ENCODE data around the gene NCAPD3. TPM values are rescaled to one million over a fixed set of nuclear protein-coding genes. Genes with fewer than 3 reads are reported as not detected.
"Not testable (repeated sequence)": the region's sequence is repeated elsewhere in the genome, so short reads cannot be mapped to it uniquely, and the experiment has no call there.

The NCAPD3 gene
- total RNA-seq, 3 donors from 2014 or later (not counting 1 experiment from before 2014, with no cell fraction given) = 27.6 to 33.6 (median 31.2) TPM

DNA sequence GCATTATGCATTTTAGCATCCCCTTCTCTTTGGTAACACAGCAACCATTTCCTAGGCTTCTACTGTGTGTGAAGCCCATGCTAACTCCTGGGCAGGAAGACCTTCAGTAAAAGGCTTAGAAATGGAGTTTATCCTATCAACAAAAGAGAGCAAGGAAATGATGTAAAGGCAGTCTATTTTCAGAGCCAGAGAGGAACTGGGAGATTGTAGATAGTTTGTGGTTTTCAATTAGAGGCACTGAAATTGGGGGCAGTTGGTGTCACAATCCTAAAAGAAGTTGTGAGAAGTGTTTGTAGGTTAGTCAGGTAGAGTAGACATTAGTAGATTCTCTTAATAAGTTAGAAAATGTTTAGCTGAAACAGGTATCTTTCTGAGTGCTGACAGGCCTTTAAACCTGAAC, 36.7 kb upstream of the NCAPD3 start:
- Mint-ChIP-seq H3K4me3 (no peak overlapping the region), H3K9me3 (no peaks in the 10 kb centered on the region), H3K27ac (no peak overlapping the region), H3K36me3 (peaks cover 7% of the 10 kb centered on the region), H3K4me1 (peaks cover 0 to 13% of the 10 kb centered on the region in 2 donors), H3K27me3 (ENCODE audit: low read depth in 2 of 2) (no peaks in the 10 kb centered on the region)
- no peaks in the 10 kb centered on the region for H3K9me3 ChIP-seq (ENCODE audit: control insufficient read depth, insufficient read depth, low read length)
- no peaks in the 10 kb centered on the region for H3K27me3 ChIP-seq (ENCODE audit: control insufficient read depth, insufficient read depth, low read length)
- peaks cover 48% of the 10 kb centered on the region for H3K36me3 ChIP-seq (ENCODE audit: control insufficient read depth, insufficient read depth, low read length)
- DNase-seq (no peak), ATAC-seq (no peak)
- H3K4me1 ChIP-seq (ENCODE audit: control insufficient read depth, insufficient read depth, low read length) = peaks cover 7% of the 10 kb centered on the region
- intact Hi-C loops (cut with micrococcal nuclease) = no loop called here
- no peak overlapping the region for H3K27ac ChIP-seq (ENCODE audit: low read length)
- TF ChIP-seq, protein P1, sequence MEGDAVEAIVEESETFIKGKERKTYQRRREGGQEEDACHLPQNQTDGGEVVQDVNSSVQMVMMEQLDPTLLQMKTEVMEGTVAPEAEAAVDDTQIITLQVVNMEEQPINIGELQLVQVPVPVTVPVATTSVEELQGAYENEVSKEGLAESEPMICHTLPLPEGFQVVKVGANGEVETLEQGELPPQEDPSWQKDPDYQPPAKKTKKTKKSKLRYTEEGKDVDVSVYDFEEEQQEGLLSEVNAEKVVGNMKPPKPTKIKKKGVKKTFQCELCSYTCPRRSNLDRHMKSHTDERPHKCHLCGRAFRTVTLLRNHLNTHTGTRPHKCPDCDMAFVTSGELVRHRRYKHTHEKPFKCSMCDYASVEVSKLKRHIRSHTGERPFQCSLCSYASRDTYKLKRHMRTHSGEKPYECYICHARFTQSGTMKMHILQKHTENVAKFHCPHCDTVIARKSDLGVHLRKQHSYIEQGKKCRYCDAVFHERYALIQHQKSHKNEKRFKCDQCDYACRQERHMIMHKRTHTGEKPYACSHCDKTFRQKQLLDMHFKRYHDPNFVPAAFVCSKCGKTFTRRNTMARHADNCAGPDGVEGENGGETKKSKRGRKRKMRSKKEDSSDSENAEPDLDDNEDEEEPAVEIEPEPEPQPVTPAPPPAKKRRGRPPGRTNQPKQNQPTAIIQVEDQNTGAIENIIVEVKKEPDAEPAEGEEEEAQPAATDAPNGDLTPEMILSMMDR (IDR thresholded peaks at IDR 0.05) = no peak
- H3K4me3 ChIP-seq (ENCODE audit: low read length) = no peak overlapping the region

DNA sequence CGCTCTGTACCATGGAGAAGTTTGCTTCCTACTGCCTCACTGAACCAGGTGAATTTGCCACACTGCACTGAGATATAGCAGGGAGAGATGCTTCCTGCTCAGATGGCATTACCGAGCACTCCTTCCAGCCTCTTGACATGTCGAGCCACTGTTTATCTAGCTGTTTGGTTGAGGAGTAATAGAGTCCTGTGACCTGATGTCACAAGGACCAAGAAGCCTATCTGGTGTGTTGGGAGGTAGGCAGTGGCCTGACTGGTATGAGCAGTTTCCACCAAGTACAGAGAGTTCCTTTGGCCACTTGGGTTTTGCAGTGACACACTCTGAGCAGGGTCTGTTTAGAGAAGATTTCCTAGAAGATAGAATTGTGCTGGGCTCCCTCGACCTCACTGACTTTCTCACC, 34.8 kb upstream of the NCAPD3 start:
- H3K27me3 ChIP-seq (ENCODE audit: control insufficient read depth, insufficient read depth, low read length) = no peaks in the 10 kb centered on the region
- H3K4me1 ChIP-seq (ENCODE audit: control insufficient read depth, insufficient read depth, low read length) = peaks cover 14% of the 10 kb centered on the region
- Mint-ChIP-seq H3K4me3 (no peak overlapping the region), H3K4me1 (peaks cover 6 to 28% of the 10 kb centered on the region in 2 donors), H3K36me3 (peaks cover 7% of the 10 kb centered on the region), H3K9me3 (no peaks in the 10 kb centered on the region), H3K27me3 (ENCODE audit: low read depth in 2 of 2) (no peaks in the 10 kb centered on the region), H3K27ac (no peak overlapping the region)
- DNase-seq (no peak), ATAC-seq (no peak)
- no peak overlapping the region for H3K4me3 ChIP-seq (ENCODE audit: low read length)
- TF ChIP-seq, protein P1 (IDR thresholded peaks at IDR 0.05) = no peak
- peaks cover 45% of the 10 kb centered on the region for H3K36me3 ChIP-seq (ENCODE audit: control insufficient read depth, insufficient read depth, low read length)
- WGBS (ENCODE audit: insufficient coverage) = 95% methylated on average over 4 of the region's 4 CpGs
- intact Hi-C loops (cut with micrococcal nuclease) = no loop called here
- no peaks in the 10 kb centered on the region for H3K9me3 ChIP-seq (ENCODE audit: control insufficient read depth, insufficient read depth, low read length)
- H3K27ac ChIP-seq (ENCODE audit: low read length) = no peak overlapping the region

DNA sequence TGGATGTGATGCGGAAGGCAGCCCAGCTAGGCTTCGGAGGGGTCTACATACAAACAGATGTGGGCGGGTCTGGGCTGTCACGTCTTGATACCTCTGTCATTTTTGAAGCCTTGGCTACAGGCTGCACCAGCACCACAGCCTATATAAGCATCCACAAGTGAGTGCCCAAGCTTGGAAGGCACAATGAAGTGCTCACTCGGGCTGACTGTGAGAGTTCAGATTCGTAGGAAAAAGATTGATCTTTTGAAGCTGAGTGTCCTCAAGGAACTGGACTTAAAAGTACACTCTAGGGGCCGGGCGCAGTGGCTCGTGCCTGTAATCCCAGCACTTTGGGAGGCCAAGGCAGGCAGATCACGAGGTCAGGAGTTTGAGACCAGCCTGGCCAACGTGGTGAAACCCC, 33.3 kb upstream of the NCAPD3 start:
- TF ChIP-seq, protein P1 (IDR thresholded peaks at IDR 0.05) = no peak
- Mint-ChIP-seq H3K4me3 (no peak overlapping the region), H3K27ac (no peak overlapping the region), H3K36me3 (peaks cover 7% of the 10 kb centered on the region), H3K9me3 (no peaks in the 10 kb centered on the region), H3K27me3 (ENCODE audit: low read depth in 2 of 2) (no peaks in the 10 kb centered on the region), H3K4me1 (peaks cover 18 to 41% of the 10 kb centered on the region in 2 donors)
- intact Hi-C loops (cut with micrococcal nuclease) = no loop called here
- no peak overlapping the region for H3K4me3 ChIP-seq (ENCODE audit: low read length)
- H3K4me1 ChIP-seq (ENCODE audit: control insufficient read depth, insufficient read depth, low read length) = peaks cover 20% of the 10 kb centered on the region
- WGBS (ENCODE audit: insufficient coverage) = 94% methylated on average over 11 of the region's 11 CpGs
- H3K27me3 ChIP-seq (ENCODE audit: control insufficient read depth, insufficient read depth, low read length) = no peaks in the 10 kb centered on the region
- DNase-seq = no peak
- no peak for ATAC-seq
- no peak overlapping the region for H3K27ac ChIP-seq (ENCODE audit: low read length)
- H3K36me3 ChIP-seq (ENCODE audit: control insufficient read depth, insufficient read depth, low read length) = peaks cover 31% of the 10 kb centered on the region
- H3K9me3 ChIP-seq (ENCODE audit: control insufficient read depth, insufficient read depth, low read length) = no peaks in the 10 kb centered on the region

DNA sequence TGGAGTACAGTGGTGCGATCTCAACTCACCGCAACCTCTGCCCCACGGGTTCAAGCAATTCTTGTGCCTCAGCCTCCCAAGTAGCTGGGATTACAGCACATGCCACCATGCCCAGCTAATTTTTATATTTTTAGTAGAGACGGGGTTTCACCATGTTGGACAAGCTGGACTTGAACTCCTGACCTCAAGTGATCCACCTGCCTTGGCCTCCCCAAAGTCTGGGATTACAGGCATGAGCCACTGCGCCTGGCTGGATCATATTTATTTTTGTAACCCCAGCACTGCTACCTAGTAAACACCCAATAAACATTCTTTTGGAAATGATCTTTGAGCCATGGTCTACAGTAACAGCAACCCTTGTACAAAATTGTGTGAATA, 31.4 kb upstream of the NCAPD3 start:
- H3K27ac Mint-ChIP-seq; H3K9me3 ChIP-seq (ENCODE audit: control insufficient read depth, insufficient read depth, low read length); H3K9me3 Mint-ChIP-seq; H3K27me3 ChIP-seq (ENCODE audit: control insufficient read depth, insufficient read depth, low read length); H3K27me3 Mint-ChIP-seq (ENCODE audit: low read depth in 2 of 2); ATAC-seq; intact Hi-C loops (cut with micrococcal nuclease); DNase-seq; H3K27ac ChIP-seq (ENCODE audit: low read length); H3K4me3 ChIP-seq (ENCODE audit: low read length); H3K36me3 Mint-ChIP-seq: not testable (repeated sequence)
- 97% methylated on average over 5 of the region's 5 CpGs for WGBS (ENCODE audit: insufficient coverage)
- Histone ChIP-seq H3K36me3 (ENCODE audit: control insufficient read depth, insufficient read depth, low read length) (peaks cover 25% of the 10 kb centered on the region), H3K4me1 (ENCODE audit: control insufficient read depth, insufficient read depth, low read length) (peaks cover 15% of the 10 kb centered on the region)
- peaks cover 19 to 45% of the 10 kb centered on the region in 2 donors for H3K4me1 Mint-ChIP-seq
- peak overlapping the region; percentile 98 for H3K4me3 Mint-ChIP-seq
